NCI-H2081 treated with DMSO at 0.1 percent for 48 hours (cell line): ENCODE data around the gene CNTNAP1.
"Not testable (repeated sequence)": the region's sequence is repeated elsewhere in the genome, so short reads cannot be mapped to it uniquely, and the experiment has no call there.

Source experiments
- DNase-seq: peaks from one replicate; lab custom pipeline; 2025; lab: John Stamatoyannopoulos, UW

Gene CNTNAP1

DNA sequence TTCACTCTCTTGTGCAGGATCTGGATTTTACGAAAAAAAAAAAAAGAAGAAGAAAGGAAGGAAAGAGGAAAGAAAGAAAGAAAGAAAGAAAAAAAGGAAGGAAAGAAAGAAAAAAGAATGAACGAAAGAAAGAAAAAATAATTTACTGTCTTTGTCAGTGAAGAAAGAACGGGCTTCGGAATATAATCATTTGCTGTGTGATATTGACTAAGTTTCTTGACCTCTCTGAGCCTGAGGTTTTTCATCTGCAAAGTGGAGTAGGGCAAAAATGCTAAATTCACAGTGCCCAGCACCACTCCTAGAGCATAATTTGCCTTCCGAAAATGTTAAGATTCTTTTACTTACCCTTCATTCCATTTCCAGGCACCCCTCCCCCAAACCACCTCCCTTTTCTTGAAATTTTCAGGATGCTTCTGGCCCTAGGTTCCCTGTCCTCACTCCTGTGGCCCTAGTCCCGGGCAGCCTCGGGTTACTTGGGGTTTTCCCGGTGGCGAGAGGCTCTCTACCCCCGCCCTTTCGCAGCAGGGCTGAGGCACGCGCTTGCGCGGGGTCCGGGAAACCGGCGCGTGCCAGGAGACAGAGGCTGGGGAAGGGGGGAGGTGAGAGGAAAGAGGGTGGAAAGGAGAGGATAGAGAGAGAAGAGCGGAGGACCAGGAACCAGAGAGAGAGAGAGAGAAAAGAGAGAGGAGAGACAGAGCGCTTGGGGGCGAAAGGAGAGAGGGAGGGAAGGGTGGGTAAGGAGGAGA lies at the start of gene CNTNAP1:
CNTNAP1 (plus strand) TSS at position 556 of the 746 bp plus-strand sequence. CDS start 299 bp downstream, outside the sequence.
- no peak for DNase-seq

- no peak for DNase-seq
These were observed 49.3 kb upstream of the CNTNAP1 start for GRCh38 chr17:42632949-42633444.

DNA sequence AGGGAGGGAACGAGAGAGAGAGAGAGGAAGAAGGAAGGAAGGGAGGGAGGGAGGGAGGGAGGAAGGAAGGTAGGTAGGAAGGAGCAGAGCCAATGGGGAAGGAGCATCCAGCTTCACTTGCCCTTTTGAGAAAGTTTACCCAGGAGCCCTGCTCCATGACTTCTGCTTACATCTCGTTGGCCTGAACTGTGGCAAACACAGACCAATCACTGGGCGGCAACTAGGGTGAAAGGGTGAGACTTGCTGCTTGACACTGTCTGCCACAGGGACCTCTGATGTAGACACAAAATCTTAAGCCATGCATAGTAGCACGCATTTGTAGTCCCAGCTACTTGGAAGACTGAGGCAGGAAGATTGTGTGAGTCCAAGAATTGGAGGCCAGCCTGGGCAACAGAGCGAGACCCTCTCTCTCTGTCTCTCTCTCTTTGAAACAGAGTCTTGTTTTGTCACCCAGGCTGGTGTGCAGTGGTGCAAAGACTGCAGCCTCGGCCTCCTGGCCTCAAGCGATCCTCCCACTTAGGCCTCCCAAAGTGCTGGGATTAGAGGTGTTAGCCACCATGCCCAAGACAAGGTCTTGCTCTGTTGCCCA lies 42.7 kb upstream of the CNTNAP1 start:
- no peak for DNase-seq

DNA sequence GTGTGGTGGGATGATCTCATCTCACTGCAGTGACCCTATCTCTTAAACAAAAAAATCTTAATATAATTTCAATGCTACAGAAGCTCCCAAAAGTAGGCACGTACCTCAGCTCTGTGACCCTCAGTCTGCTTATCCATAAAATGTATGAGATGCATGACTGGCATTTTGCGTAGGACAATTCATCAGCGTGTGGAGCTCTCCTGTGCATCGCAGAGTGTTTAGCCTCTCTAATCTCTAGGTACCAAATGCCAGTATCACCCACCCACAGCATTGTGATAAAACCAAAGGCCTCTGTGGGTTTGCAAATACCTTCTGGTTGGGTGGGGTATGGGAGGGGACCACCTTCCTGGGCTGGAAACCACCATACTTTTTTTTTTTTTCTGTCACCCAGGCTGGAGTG lies 42.2 kb upstream of the CNTNAP1 start:
- DNase-seq = no peak

GRCh38 chr17:42642336-42642735 lies 40.0 kb upstream of the CNTNAP1 start:
- no peak for DNase-seq

GRCh38 chr17:42647778-42648177 lies 34.6 kb upstream of the CNTNAP1 start:
- DNase-seq = no peak

DNA sequence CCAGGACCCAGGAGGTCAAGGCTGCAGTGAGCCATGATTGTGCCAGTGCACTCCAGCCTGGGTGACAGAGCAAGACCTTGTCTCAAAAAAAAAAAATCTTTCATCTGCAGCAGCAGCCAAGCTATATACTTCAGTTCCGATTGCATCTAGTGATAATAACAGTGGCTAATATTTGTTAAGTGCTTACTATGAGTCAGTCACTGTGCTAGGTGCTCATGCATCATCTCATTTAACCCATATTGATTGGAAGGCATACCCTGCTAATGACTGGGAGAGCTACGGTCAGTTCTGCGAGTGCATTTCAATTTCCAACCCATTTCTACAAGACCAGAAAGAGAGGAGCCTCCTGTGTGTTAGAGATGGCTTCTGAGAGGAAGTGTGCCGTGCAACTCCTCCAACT lies 30.9 kb upstream of the CNTNAP1 start:
- no peak for DNase-seq

GRCh38 chr17:42653179-42654124 lies 28.9 kb upstream of the CNTNAP1 start:
- DNase-seq = no peak

- no peak for DNase-seq
These were observed 26.8 kb upstream of the CNTNAP1 start for GRCh38 chr17:42655528-42655927.

- no peak for DNase-seq
These were observed 24.3 kb upstream of the CNTNAP1 start for GRCh38 chr17:42657824-42658588.

DNA sequence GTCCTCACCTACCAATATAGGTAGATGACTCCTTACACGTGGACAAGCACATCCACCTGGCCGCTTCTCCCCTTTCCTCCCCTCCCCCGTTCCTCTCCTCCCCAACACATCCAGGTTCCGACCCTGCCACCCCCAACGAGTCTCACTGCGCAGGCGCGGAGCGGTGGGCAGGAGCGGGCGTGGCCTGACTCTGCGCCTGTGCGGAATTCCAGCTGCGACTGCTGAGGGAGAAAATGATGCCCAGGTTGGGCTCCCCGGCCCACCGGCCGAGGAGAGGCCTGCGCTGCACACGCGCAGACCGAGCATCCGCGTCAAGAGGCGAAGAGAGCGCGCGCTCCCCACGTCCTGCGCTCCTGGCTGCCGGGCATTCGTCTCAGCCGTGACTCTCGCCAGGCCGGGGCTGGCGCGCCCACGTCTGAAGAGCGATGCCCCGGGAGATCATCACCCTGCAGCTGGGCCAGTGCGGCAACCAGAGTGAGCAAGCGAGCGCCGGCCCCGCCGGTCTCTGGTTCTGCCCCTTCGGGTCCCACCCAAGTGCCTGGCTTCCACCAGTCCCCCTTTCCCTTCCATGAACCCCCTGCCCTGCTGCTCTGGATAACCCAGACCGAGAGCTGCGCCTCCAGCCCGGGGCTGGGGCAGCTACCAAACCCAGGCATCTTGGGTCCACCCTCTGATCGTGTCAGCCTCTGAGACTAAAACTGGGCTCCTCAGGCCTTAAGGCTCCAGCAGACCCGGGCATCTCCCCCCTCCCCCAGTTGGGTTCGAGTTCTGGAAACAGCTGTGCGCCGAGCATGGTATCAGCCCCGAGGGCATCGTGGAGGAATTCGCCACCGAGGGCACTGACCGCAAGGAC lies 23.0 kb upstream of the CNTNAP1 start, which contains the start of gene TUBG2:
TUBG2 (plus strand) TSS at position 206 of the 853 bp plus-strand sequence; CDS start at position 426, 220 bp downstream.
- DNase-seq = peak; percentile 80

GRCh38 chr17:42659932-42660274 lies 22.4 kb upstream of the CNTNAP1 start:
- DNase-seq = not testable (repeated sequence)

GRCh38 chr17:42660692-42661345 lies 21.5 kb upstream of the CNTNAP1 start:
- DNase-seq = no peak

DNA sequence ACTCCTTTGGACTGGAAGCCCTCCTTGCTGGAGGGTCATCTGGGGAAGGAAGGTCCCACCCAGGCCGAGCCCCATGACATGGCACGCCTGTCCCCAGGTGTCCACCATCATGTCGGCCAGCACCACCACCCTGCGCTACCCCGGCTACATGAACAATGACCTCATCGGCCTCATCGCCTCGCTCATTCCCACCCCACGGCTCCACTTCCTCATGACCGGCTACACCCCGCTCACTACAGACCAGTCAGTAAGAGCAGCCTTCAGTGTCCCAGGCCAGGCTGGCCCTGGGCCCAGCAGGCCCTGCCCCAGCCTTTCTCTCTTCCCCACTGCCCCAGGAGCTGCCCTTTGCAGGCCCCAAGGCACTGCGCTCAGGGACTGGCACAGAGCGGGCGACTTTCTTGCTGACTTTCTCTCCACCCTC lies 16.7 kb upstream of the CNTNAP1 start:
- DNase-seq = no peak

GRCh38 chr17:42666126-42666525 lies 16.2 kb upstream of the CNTNAP1 start:
- not testable (repeated sequence) for DNase-seq

GRCh38 chr17:42667088-42667951 lies 15.0 kb upstream of the CNTNAP1 start:
- DNase-seq = no peak

GRCh38 chr17:42669705-42669976 lies 12.7 kb upstream of the CNTNAP1 start:
- DNase-seq = no peak

DNA sequence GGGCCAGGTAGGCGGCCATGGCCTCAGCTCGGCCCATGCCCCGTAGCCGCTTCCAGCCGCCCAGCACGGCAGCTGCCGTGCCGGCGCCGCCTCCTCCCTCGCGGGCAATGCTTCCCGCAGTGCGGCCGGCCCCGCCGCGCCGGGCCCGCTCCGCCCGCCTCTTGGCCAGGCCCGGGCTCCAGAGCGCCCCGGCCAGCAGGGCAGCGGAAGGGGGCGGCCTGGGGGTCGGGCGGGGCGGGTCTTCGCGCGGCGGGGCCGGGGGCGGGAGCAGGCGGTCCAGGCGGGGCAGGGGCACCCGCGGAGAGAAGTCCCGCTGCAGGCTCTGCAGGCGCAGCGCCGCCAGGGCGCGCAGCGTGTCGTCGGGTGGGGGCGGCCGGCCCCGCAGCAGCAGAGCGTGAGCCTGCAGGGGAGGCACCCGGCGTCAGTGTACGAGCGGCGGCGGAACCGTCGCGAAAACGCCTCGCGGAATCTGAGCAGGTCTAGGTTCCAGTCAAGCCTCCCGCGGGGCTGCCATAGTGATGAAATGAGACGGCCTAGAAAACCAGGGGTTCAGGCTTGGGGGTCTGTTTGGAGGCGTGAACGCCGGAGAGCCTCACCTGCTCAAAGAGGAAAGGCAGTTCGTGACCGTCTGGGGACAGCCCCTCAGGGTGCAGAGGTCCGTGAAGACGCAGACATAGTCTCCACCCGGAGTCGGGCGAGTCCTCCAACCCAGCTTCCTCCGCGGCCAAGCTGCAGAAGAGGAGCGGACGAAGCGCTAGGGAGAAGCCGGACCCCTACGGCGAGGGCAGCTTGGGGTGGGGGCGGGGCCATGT lies 12.1 kb upstream of the CNTNAP1 start:
- no peak for DNase-seq
